Central memory CD8-positive, alpha-beta T cell (primary cell): ENCODE measurements around the gene LDLRAD4.

Experiments used
- ATAC-seq: fragments of 150-1000 bp; cut with Tn5 transposase; replicated peaks from 2 replicates; pipeline ENCODE4 v1.10.0; 2022; ENCODE audit warnings: mild to moderate bottlenecking, moderate FRiP score, moderate number of reproducible peaks; ENCODE audit not compliant: poor library complexity, severe bottlenecking; ENCODE audit errors: extremely low read depth
- DNase-seq, 2 donors: peaks; one replicate each; pipeline ENCODE4 v3.0.0; 2021; ENCODE audit warnings: low spot score in 2 of 2
- H3K27ac Mint-ChIP-seq: one replicate; pipeline ENCODE4 v1.8.0; 2022; ENCODE audit warnings: low read depth, mild to moderate bottlenecking, moderate library complexity, mixed read lengths
- H3K27me3 Mint-ChIP-seq: one replicate; pipeline ENCODE4 v1.8.0; 2022; ENCODE audit warnings: mixed read lengths
- H3K36me3 Mint-ChIP-seq: one replicate; pipeline ENCODE4 v1.8.0; 2022; ENCODE audit warnings: mild to moderate bottlenecking, moderate library complexity, mixed read lengths; ENCODE audit not compliant: insufficient read depth
- H3K4me1 Mint-ChIP-seq: one replicate; pipeline ENCODE4 v1.8.0; 2022; ENCODE audit warnings: mixed read lengths
- H3K4me3 Mint-ChIP-seq: one replicate; pipeline ENCODE4 v1.8.0; 2022; ENCODE audit warnings: mild to moderate bottlenecking, moderate library complexity, mixed read lengths
- H3K9me3 Mint-ChIP-seq: one replicate; pipeline ENCODE4 v1.8.0; 2022; ENCODE audit warnings: mixed read lengths

The LDLRAD4 gene

DNA sequence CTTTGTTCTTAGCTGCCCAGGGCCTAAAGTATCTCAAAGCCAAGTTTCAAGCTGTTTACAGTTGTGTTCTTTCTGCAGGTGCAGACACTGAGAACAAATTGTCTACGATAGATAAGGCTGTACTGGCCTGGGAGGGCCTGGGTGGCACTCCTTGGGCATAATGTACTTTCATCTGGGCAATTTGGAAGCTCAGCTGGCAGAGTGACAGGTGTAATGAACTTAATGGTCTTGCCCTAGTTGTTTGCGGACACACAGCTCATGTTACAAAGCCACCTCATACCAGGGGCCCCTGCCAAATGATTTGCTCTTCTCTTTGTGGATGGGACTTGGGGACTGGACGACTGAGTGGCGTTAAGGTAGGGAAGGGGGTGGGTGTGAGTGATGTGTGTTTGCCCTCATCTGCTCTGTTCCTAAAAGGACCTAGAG is 4.3 kb downstream of the LDLRAD4 start:
- peaks cover 48% of the 10 kb centered on the region for H3K27me3 Mint-ChIP-seq
- no peak overlapping the region for H3K27ac Mint-ChIP-seq
- H3K36me3 Mint-ChIP-seq, result peaks cover 5% of the 10 kb centered on the region
- H3K4me3 Mint-ChIP-seq, result no peak overlapping the region
- DNase-seq (no peak), ATAC-seq (no peak)
- H3K4me1 Mint-ChIP-seq, result no peaks in the 10 kb centered on the region
- H3K9me3 Mint-ChIP-seq, result no peaks in the 10 kb centered on the region

GRCh38 chr18:13223311-13224143 is 5.0 kb downstream of the LDLRAD4 start:
- no peak overlapping the region for H3K27ac Mint-ChIP-seq
- H3K9me3 Mint-ChIP-seq, result no peaks in the 10 kb centered on the region

GRCh38 chr18:13225261-13225660 is 6.7 kb downstream of the LDLRAD4 start:
- Mint-ChIP-seq H3K27ac (no peak overlapping the region), H3K36me3 (peaks cover 5% of the 10 kb centered on the region), H3K4me1 (no peaks in the 10 kb centered on the region), H3K9me3 (no peaks in the 10 kb centered on the region), H3K4me3 (no peak overlapping the region), H3K27me3 (peaks cover 32% of the 10 kb centered on the region)
- no peak for ATAC-seq
- no peak for DNase-seq

More at GRCh38 chr18:13223311-13224143, 5.0 kb downstream of the LDLRAD4 start:
- H3K36me3 Mint-ChIP-seq, result peaks cover 8% of the 10 kb centered on the region
- no peaks in the 10 kb centered on the region for H3K4me1 Mint-ChIP-seq
- no peak for DNase-seq
- H3K27me3 Mint-ChIP-seq, result peaks cover 48% of the 10 kb centered on the region
- no peak overlapping the region for H3K4me3 Mint-ChIP-seq
- ATAC-seq, result no peak

DNA sequence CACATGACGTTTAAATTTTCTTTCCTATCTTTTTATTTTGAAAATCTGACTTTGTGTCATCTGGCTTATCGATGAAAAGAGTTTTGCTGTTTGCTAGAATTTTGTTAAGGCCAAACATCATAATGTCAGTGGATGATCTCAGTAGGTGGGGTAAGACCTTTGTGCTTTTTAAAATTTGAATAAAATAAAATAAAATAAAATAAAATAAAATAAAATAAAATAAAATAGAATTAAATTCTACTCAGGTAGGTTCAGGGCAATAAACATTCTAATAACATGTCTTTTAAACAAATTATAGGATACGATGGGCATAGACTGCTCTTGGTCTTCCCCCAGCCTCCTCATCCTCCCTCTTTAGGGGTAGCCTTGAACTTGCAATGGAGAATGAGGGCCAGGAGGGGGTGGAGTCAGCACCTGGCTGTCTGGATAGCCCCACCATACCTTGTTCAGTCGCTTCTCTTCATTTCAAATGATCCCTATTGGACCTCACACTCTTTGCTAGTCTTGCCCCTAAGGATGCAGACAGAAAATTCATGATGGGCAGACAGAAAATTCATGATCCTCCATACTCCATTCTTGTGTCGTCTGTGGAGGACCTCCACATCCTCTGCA is 8.1 kb downstream of the LDLRAD4 start:
- Mint-ChIP-seq H3K27me3 (peaks cover 19% of the 10 kb centered on the region), H3K4me3 (no peak overlapping the region), H3K9me3 (no peaks in the 10 kb centered on the region), H3K36me3 (peaks cover 3% of the 10 kb centered on the region), H3K4me1 (no peaks in the 10 kb centered on the region), H3K27ac (no peak overlapping the region)
- DNase-seq (no peak), ATAC-seq (no peak)

- ATAC-seq (no peak), DNase-seq (no peak)
- H3K27ac Mint-ChIP-seq, result no peak overlapping the region
Measured at GRCh38 chr18:13227910-13228309, 9.3 kb downstream of the LDLRAD4 start.

GRCh38 chr18:13229001-13229671 is 10.6 kb downstream of the LDLRAD4 start:
- Mint-ChIP-seq H3K27me3 (peaks cover 7% of the 10 kb centered on the region), H3K4me1 (no peaks in the 10 kb centered on the region), H3K9me3 (no peaks in the 10 kb centered on the region), H3K36me3 (peaks cover 3% of the 10 kb centered on the region), H3K27ac (no peak overlapping the region), H3K4me3 (no peak overlapping the region)
- ATAC-seq (no peak), DNase-seq (no peak)

More at GRCh38 chr18:13227910-13228309, 9.3 kb downstream of the LDLRAD4 start:
- no peaks in the 10 kb centered on the region for H3K4me1 Mint-ChIP-seq
- H3K36me3 Mint-ChIP-seq, result peaks cover 3% of the 10 kb centered on the region
- no peaks in the 10 kb centered on the region for H3K9me3 Mint-ChIP-seq
- peaks cover 13% of the 10 kb centered on the region for H3K27me3 Mint-ChIP-seq
- H3K4me3 Mint-ChIP-seq, result no peak overlapping the region

GRCh38 chr18:13231151-13231550 is 12.6 kb downstream of the LDLRAD4 start:
- DNase-seq (no peak), ATAC-seq (no peak)
- H3K27ac Mint-ChIP-seq, result no peak overlapping the region
- H3K4me1 Mint-ChIP-seq, result no peaks in the 10 kb centered on the region
- H3K36me3 Mint-ChIP-seq, result peaks cover 3% of the 10 kb centered on the region
- no peak overlapping the region for H3K4me3 Mint-ChIP-seq
- peaks cover 7% of the 10 kb centered on the region for H3K27me3 Mint-ChIP-seq
- H3K9me3 Mint-ChIP-seq, result no peaks in the 10 kb centered on the region

DNA sequence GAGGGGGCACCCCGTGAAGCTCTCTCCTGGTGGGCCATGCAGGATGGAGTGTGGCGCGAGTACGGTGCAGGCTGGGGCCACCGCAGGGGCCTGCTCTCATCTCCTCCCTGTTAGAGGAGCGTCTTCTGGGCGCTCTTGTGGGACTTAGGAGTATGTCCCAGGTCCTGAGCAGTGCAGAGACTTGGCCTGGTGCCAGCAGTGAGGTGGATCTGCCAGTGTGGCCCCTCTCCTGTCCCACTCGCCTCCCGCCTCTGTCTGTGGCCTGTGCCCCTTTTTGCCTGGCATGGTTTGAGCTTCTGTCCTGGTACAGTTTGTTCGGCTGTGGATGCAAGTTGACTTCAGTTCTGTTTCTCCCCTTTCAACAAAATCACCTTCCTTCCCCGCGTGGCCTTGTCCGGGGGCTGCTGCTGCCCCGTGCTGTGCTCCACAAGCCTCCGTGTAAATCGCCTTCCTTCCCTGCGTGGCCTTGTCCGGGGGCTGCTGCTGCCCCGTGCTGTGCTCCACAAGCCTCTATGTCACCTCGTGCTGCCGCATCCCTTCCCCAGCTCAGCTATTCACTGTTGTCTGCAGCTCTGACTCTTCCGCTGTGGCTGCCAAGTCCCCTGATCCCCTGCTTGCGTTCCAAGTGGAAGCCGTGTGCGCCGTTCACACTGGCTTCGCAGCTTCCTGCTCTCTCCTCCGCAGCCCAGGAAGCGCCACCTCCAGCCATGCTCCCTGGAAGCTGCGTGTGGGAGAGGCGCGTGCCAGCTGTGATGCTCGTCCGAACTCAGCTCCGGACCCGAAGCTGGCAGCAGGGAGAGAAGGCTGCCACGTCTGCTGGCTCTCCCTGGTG is 13.7 kb downstream of the LDLRAD4 start:
- H3K9me3 Mint-ChIP-seq, result no peaks in the 10 kb centered on the region
- ATAC-seq (no peak), DNase-seq (no peak)
- no peaks in the 10 kb centered on the region for H3K4me1 Mint-ChIP-seq
- H3K27me3 Mint-ChIP-seq, result peaks cover 7% of the 10 kb centered on the region
- no peak overlapping the region for H3K27ac Mint-ChIP-seq
- H3K4me3 Mint-ChIP-seq, result no peak overlapping the region
- H3K36me3 Mint-ChIP-seq, result peaks cover 3% of the 10 kb centered on the region

- H3K36me3 Mint-ChIP-seq, result peaks cover 4% of the 10 kb centered on the region
- H3K9me3 Mint-ChIP-seq, result no peaks in the 10 kb centered on the region
- H3K27me3 Mint-ChIP-seq, result peaks cover 7% of the 10 kb centered on the region
- no peaks in the 10 kb centered on the region for H3K4me1 Mint-ChIP-seq
- no peak for DNase-seq
- H3K4me3 Mint-ChIP-seq, result no peak overlapping the region
- no peak overlapping the region for H3K27ac Mint-ChIP-seq
- ATAC-seq, result no peak
Measured at GRCh38 chr18:13232971-13233786, 14.6 kb downstream of the LDLRAD4 start.

GRCh38 chr18:13233787-13234783 is 15.5 kb downstream of the LDLRAD4 start:
- Mint-ChIP-seq H3K4me1 (no peaks in the 10 kb centered on the region), H3K36me3 (peaks cover 2% of the 10 kb centered on the region), H3K27ac (no peak overlapping the region), H3K4me3 (no peak overlapping the region), H3K9me3 (no peaks in the 10 kb centered on the region), H3K27me3 (peaks cover 7% of the 10 kb centered on the region)
- ATAC-seq (no peak), DNase-seq (no peak)

- DNase-seq (no peak), ATAC-seq (no peak)
- H3K27ac Mint-ChIP-seq, result no peak overlapping the region
- H3K36me3 Mint-ChIP-seq, result peaks cover 2% of the 10 kb centered on the region
- H3K27me3 Mint-ChIP-seq, result peaks cover 7% of the 10 kb centered on the region
- H3K4me3 Mint-ChIP-seq, result no peak overlapping the region
- H3K9me3 Mint-ChIP-seq, result no peaks in the 10 kb centered on the region
- H3K4me1 Mint-ChIP-seq, result no peaks in the 10 kb centered on the region
Measured at GRCh38 chr18:13235421-13235831, 16.9 kb downstream of the LDLRAD4 start.
